K562 (cell line): ENCODE measurements around the gene NAPEPLD. TPM values are rescaled to one million over a fixed set of nuclear protein-coding genes. Genes with fewer than 3 reads are reported as not detected.

Source experiments
- ATF6 ChIP-seq: sonication (generic); formaldehyde crosslinking; IDR thresholded peaks from 2 replicates; pipeline ENCODE4 v1.4.0; 2020; ENCODE audit warnings: mild to moderate bottlenecking, missing genetic modification reagents
- CEBPG ChIP-seq, 3 experiments: fragments of 200-800 bp in 1 of 3; sonication (Bioruptor generic) in 1 of 3; sonication (generic) in 1 of 3; formaldehyde crosslinking in 1 of 3; IDR thresholded peaks in 2 of 3; conservative IDR thresholded peaks in 1 of 3; 2 replicates each; pipeline versions ENCODE4 v1.6.1 to v1.8.0; 2016 to 2022; ENCODE audit warnings: missing compliant biosample characterization in 2 of 3, missing genetic modification characterization in 2 of 3, mild to moderate bottlenecking in 1 of 3, missing genetic modification reagents in 1 of 3
- CTBP1 ChIP-seq: fragments of 450-650 bp; IDR thresholded peaks from 2 replicates; pipeline ENCODE4 v1.6.1; 2016; ENCODE audit warnings: borderline replicate concordance
- DDX20 ChIP-seq: fragments of 450-650 bp; IDR thresholded peaks from 2 replicates; pipeline ENCODE4 v1.6.1; 2016; ENCODE audit warnings: missing genetic modification characterization, low read depth, mild to moderate bottlenecking, missing compliant biosample characterization, moderate library complexity
- MBD2 ChIP-seq: sonication (generic); IDR thresholded peaks from 2 replicates; pipeline ENCODE4 v1.6.1; 2016; ENCODE audit warnings: low read depth, borderline replicate concordance
- SPI1 ChIP-seq: IDR thresholded peaks from 2 replicates; pipeline ENCODE4 v1.6.1; 2011; ENCODE audit warnings: low read depth, low read length, control low read depth, borderline replicate concordance
- ZNF354B ChIP-seq: fragments of 250-450 bp; sonication (Bioruptor Pico); IDR thresholded peaks from 2 replicates; pipeline ENCODE4 v1.4.0; 2020
- ZNF589 ChIP-seq: fragments of 200-800 bp; sonication (Bioruptor generic); IDR thresholded peaks from 2 replicates; pipeline ENCODE4 v1.6.1; 2016; ENCODE audit warnings: low read depth, missing genetic modification characterization, missing compliant biosample characterization
- ZNF668 ChIP-seq: fragments of 250-450 bp; sonication (Bioruptor Pico); IDR thresholded peaks from 2 replicates; pipeline ENCODE4 v1.8.0; 2022; ENCODE audit warnings: mild to moderate bottlenecking, inconsistent platforms
- ZNF785 ChIP-seq: fragments of 250-450 bp; sonication (Bioruptor Pico); IDR thresholded peaks from 2 replicates; pipeline ENCODE4 v1.4.0; 2020; ENCODE audit warnings: mild to moderate bottlenecking
- polyA plus RNA-seq, 8 experiments: library from polyadenylated mRNA; depleted of rRNA in 4 of 8; stranded (reverse) in 5 of 8; unstranded in 3 of 8; fragments of >200 nt; fragmentation: Nextera tagmentation in 2 of 8; fragmentation: Illumina TruSeq in 1 of 8; extraction: Ambion mirVana in 2 of 8; extraction: Trizol in 1 of 8; gene quantifications; 2 replicates each; pipeline versions ENCODE4 v1.2.1 to v1.2.3, GENCODE V29; 2011 to 2014; ENCODE audit warnings: inconsistent platforms in 1 of 8, missing spikeins in 1 of 8
- total RNA-seq, 7 experiments: library from RNA; depleted of rRNA in 6 of 7; stranded (reverse); fragments of >200 nt in 6 of 7; fragmentation: Illumina TruSeq in 2 of 7; extraction: Trizol in 2 of 7; gene quantifications; 2 replicates each; pipeline versions ENCODE4 v1.2.1 to v1.2.3, GENCODE V29; 2011 to 2021; ENCODE audit warnings: low replicate concordance in 1 of 7
- TF ChIP-seq, protein P1 (sequence below): fragments of 450-650 bp; formaldehyde crosslinking; IDR thresholded peaks from 2 replicates; pipeline ENCODE4 v1.4.0; 2022; ENCODE audit warnings: mild to moderate bottlenecking, moderate library complexity
- TF ChIP-seq, protein P2 (sequence below): sonication (generic); formaldehyde crosslinking; IDR thresholded peaks from 2 replicates; pipeline ENCODE4 v1.8.0; 2023; ENCODE audit warnings: mild to moderate bottlenecking, missing genetic modification reagents
- TF ChIP-seq, protein P3 (sequence below): fragments of 200-800 bp; sonication (Bioruptor generic); IDR thresholded peaks from 2 replicates; pipeline ENCODE4 v1.6.1; 2017; ENCODE audit warnings: missing genetic modification characterization, missing compliant biosample characterization

The NAPEPLD gene
- total and polyA plus RNA-seq, 9 of the 15 experiments (the other 6 are each of a cell fraction or from before 2014, with no cell fraction given): 3.2 to 11.0 (median 7.5) TPM

GRCh38 chr7:103115771-103116170 is 33.1 kb downstream of the NAPEPLD start (continued):
- TF ChIP-seq CEBPG (CRISPR knock-in tag; IDR thresholded peaks at IDR 0.05) (no peak), CEBPG (tag; conservative IDR thresholded peaks at IDR 0.05 in 1 of 2, IDR thresholded peaks at IDR 0.05 in 1 of 2) (no peak), CTBP1 (no peak), SPI1 (no peak), ZNF354B (CRISPR knock-in tag) (no peak), ZNF785 (CRISPR knock-in tag) (no peak), ZNF589 (no peak), ZNF668 (CRISPR knock-in tag) (no peak), MBD2 (no peak), DDX20 (tag) (no peak), ATF6 (no peak)
- TF ChIP-seq, protein P1, sequence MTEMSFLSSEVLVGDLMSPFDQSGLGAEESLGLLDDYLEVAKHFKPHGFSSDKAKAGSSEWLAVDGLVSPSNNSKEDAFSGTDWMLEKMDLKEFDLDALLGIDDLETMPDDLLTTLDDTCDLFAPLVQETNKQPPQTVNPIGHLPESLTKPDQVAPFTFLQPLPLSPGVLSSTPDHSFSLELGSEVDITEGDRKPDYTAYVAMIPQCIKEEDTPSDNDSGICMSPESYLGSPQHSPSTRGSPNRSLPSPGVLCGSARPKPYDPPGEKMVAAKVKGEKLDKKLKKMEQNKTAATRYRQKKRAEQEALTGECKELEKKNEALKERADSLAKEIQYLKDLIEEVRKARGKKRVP (CRISPR knock-in tag): no peak
- TF ChIP-seq, protein P2, sequence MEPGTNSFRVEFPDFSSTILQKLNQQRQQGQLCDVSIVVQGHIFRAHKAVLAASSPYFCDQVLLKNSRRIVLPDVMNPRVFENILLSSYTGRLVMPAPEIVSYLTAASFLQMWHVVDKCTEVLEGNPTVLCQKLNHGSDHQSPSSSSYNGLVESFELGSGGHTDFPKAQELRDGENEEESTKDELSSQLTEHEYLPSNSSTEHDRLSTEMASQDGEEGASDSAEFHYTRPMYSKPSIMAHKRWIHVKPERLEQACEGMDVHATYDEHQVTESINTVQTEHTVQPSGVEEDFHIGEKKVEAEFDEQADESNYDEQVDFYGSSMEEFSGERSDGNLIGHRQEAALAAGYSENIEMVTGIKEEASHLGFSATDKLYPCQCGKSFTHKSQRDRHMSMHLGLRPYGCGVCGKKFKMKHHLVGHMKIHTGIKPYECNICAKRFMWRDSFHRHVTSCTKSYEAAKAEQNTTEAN: no peak
- TF ChIP-seq, protein P3, sequence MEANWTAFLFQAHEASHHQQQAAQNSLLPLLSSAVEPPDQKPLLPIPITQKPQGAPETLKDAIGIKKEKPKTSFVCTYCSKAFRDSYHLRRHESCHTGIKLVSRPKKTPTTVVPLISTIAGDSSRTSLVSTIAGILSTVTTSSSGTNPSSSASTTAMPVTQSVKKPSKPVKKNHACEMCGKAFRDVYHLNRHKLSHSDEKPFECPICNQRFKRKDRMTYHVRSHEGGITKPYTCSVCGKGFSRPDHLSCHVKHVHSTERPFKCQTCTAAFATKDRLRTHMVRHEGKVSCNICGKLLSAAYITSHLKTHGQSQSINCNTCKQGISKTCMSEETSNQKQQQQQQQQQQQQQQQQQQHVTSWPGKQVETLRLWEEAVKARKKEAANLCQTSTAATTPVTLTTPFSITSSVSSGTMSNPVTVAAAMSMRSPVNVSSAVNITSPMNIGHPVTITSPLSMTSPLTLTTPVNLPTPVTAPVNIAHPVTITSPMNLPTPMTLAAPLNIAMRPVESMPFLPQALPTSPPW (CRISPR knock-in tag): no peak
